Measurements from ENCODE around the gene SOX12. TPM values are rescaled to one million over a fixed set of nuclear protein-coding genes. Genes with fewer than 3 reads are reported as not detected.

SOX12 gene
- total and polyA plus RNA-seq, 2 donors (not counting 1 experiment from before 2014, with no cell fraction given) = 5.3 to 13.6 TPM

- Mint-ChIP-seq H3K9me3 (ENCODE audit: insufficient read depth) (no peaks in the 10 kb centered on the region), H3K27ac (no peak overlapping the region), H3K4me3 (no peak overlapping the region), H3K27me3 (no peaks in the 10 kb centered on the region), H3K4me1 (no peaks in the 10 kb centered on the region)
- Histone ChIP-seq H3K79me2 (ENCODE audit: control insufficient read depth, insufficient read depth, low read length) (no peaks in the 10 kb centered on the region), H3K27ac (ENCODE audit: low read length in 2 of 2) (no peak overlapping the region), H3K4me2 (replicated peaks; ENCODE audit: low read depth, low read length, poor library complexity, severe bottlenecking) (no peak overlapping the region), H4K20me1 (ENCODE audit: control insufficient read depth, insufficient read depth, low read length, poor library complexity, severe bottlenecking) (no peaks in the 10 kb centered on the region), H3K27me3 (replicated peaks in 1 of 4; ENCODE audit: control extremely low read depth in 1 of 4, control insufficient read depth in 3 of 4, insufficient read depth in 4 of 4, low read length in 3 of 4) (no peaks in the 10 kb centered on the region), H3K9me3 (ENCODE audit: control extremely low read depth in 1 of 3, control insufficient read depth in 2 of 3, insufficient read depth in 1 of 3, low read length in 2 of 3) (no peaks in the 10 kb centered on the region), H3K4me3 (ENCODE audit: control extremely low read depth in 1 of 5, extremely low read depth in 1 of 5, insufficient read depth in 1 of 5, low read depth in 2 of 5, low read length in 4 of 5) (no peak overlapping the region), H3K36me3 (replicated peaks in 1 of 2; ENCODE audit: control extremely low read depth in 1 of 2, control insufficient read depth in 1 of 2, extremely low read depth in 1 of 2, insufficient read depth in 2 of 2, low read length in 1 of 2) (no peaks in the 10 kb centered on the region), H3K9ac (ENCODE audit: low read length) (no peak overlapping the region), H3K4me1 (ENCODE audit: control insufficient read depth in 2 of 2, insufficient read depth in 2 of 2, low read length in 2 of 2) (peaks cover 0 to 3% of the 10 kb centered on the region in 2 donors), H2AFZ (ENCODE audit: insufficient read depth, low read depth, low read length, poor library complexity, severe bottlenecking) (no peak overlapping the region)
- POLR2A ChIA-PET = interaction anchor here (0.7 kb wide), 1 partner anchor 28 kb away, joined by 3 read pairs; no protein-coding TSS in a partner anchor
- ATAC-seq (ENCODE audit: low read depth) (no peak), DNase-seq (no peak)
- TF ChIP-seq EZH2 (IDR thresholded peaks at IDR 0.05; ENCODE audit: borderline replicate concordance, insufficient read depth, low read depth, low read length, poor library complexity, severe bottlenecking) = no peak
- no peak for TF ChIP-seq CTCF (IDR thresholded peaks at IDR 0.05)
- CTCF ChIA-PET = interaction anchor here (0.9 kb wide), 1 partner anchor 21 kb away, joined by 3 read pairs; no protein-coding TSS in a partner anchor
- WGBS (ENCODE audit: insufficient coverage) = 84% methylated on average over 7 of the region's 10 CpGs
- intact Hi-C loops (cut with micrococcal nuclease) = no loop called here
These were observed 50.0 kb downstream of the SOX12 start for GRCh38 chr20:375265-375889.

- Histone ChIP-seq H3K4me3 (ENCODE audit: control extremely low read depth in 1 of 5, extremely low read depth in 1 of 5, insufficient read depth in 1 of 5, low read depth in 2 of 5, low read length in 4 of 5) (no peak overlapping the region), H3K27me3 (replicated peaks in 1 of 4; ENCODE audit: control extremely low read depth in 1 of 4, control insufficient read depth in 3 of 4, insufficient read depth in 4 of 4, low read length in 3 of 4) (no peaks in the 10 kb centered on the region), H4K20me1 (ENCODE audit: control insufficient read depth, insufficient read depth, low read length, poor library complexity, severe bottlenecking) (no peaks in the 10 kb centered on the region), H3K79me2 (ENCODE audit: control insufficient read depth, insufficient read depth, low read length) (no peaks in the 10 kb centered on the region), H2AFZ (ENCODE audit: insufficient read depth, low read depth, low read length, poor library complexity, severe bottlenecking) (no peak overlapping the region), H3K4me1 (ENCODE audit: control insufficient read depth in 2 of 2, insufficient read depth in 2 of 2, low read length in 2 of 2) (peaks cover 0 to 3% of the 10 kb centered on the region in 2 donors), H3K27ac (ENCODE audit: low read length in 2 of 2) (no peak overlapping the region), H3K9ac (ENCODE audit: low read length) (no peak overlapping the region), H3K9me3 (ENCODE audit: control extremely low read depth in 1 of 3, control insufficient read depth in 2 of 3, insufficient read depth in 1 of 3, low read length in 2 of 3) (no peaks in the 10 kb centered on the region), H3K4me2 (replicated peaks; ENCODE audit: low read depth, low read length, poor library complexity, severe bottlenecking) (no peak overlapping the region), H3K36me3 (replicated peaks in 1 of 2; ENCODE audit: control extremely low read depth in 1 of 2, control insufficient read depth in 1 of 2, extremely low read depth in 1 of 2, insufficient read depth in 2 of 2, low read length in 1 of 2) (no peaks in the 10 kb centered on the region)
- intact Hi-C loops (cut with micrococcal nuclease) = no loop called here
- DNase-seq = no peak
- Mint-ChIP-seq H3K4me3 (no peak overlapping the region), H3K9me3 (ENCODE audit: insufficient read depth) (no peaks in the 10 kb centered on the region), H3K27me3 (no peaks in the 10 kb centered on the region), H3K27ac (no peak overlapping the region), H3K4me1 (no peaks in the 10 kb centered on the region)
- ChIA-PET POLR2A (no interaction called here), CTCF (no interaction called here)
- no CpG with 5 or more reads among the region's 2 CpGs for WGBS (ENCODE audit: insufficient coverage)
- no peak for TF ChIP-seq EZH2 (IDR thresholded peaks at IDR 0.05; ENCODE audit: borderline replicate concordance, insufficient read depth, low read depth, low read length, poor library complexity, severe bottlenecking)
- TF ChIP-seq CTCF (IDR thresholded peaks at IDR 0.05) = no peak
- ATAC-seq (ENCODE audit: low read depth) = no peak
These were observed 50.7 kb downstream of the SOX12 start for GRCh38 chr20:376089-376488.

Measured in B cell (primary cell).